ENCODE results near the gene LTBP3.

- TF ChIP-seq POLR2AphosphoS5 (IDR thresholded peaks at IDR 0.05; ENCODE audit: low read depth, low read length) (0 out of 2 replicates have a peak, but pooled peaks have one; percentile 7), CTCF (IDR thresholded peaks at IDR 0.05 in 2 of 3, conservative IDR thresholded peaks at IDR 0.05 in 1 of 3; ENCODE audit: borderline replicate concordance in 1 of 3, insufficient read depth in 1 of 3, low read depth in 2 of 3, low read length in 2 of 3) (peak in 2 of 3 experiments; percentile 82 to 85; a peak in 4 of 6 replicates)
Observed at GRCh38 chr11:65540290-65541092, 17.7 kb downstream of the LTBP3 start.

Data from HCT116 (cell line).